ENCODE data around the gene PNKP. TPM values are rescaled to one million over a fixed set of nuclear protein-coding genes. Genes with fewer than 3 reads are reported as not detected.
A peak's percentile ranks its signal among the peaks of the same experiment; 100 is the strongest.

Gene PNKP
- total RNA-seq, 1 experiment from 2014 or later, result 146 TPM

DNA sequence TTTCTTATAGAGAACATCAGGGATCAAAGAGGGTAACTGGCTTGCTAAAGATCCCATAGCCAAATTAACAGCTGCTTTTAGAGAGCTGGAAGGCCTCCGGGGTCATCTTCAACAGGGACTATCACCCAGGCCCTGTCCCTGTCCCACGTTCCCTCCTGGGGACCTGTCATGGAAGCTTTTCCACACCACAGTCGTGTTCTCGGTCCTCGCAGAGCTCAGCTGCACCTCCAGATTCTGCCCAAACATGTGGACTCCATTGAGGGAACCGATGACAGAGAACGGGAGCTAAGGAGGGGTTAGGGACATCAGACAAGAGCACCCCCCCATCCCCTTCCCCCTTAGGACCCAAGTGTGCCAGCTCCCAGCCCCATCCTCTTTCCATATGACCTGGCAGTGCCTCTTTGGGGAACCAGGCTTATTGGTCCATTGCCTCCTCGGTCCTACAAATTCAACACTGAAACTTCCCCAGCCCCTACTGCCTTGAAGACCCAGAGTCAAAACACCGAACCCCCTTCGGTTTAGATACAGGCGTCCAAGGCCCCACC, 54.9 kb downstream of the PNKP start:
- Mint-ChIP-seq H3K27me3 (ENCODE audit: low read depth) (peaks cover 5% of the 10 kb centered on the region; the same call in 1 of the 2 replicates), H3K36me3 (peaks cover 7% of the 10 kb centered on the region; the same call in 1 of the 2 replicates), H3K9me3 (no peaks in the 10 kb centered on the region), H3K27ac (peak overlapping the region; percentile 98), H3K4me3 (peak overlapping the region; percentile 90), H3K4me1 (peaks cover 31% of the 10 kb centered on the region)
- CTCF ChIA-PET, result interaction anchor here (0.6 to 2.5 kb wide), 14 partner anchors 8 to 819 kb away, joined by 3 to 22 read pairs (median 6); partner anchors contain the start of genes AP2A1, PTOV1 and RUVBL2
- TF ChIP-seq ZNF423 (CRISPR knock-in tag; IDR thresholded peaks at IDR 0.05) (no peak), ZNF281 (CRISPR knock-in tag; IDR thresholded peaks at IDR 0.05) (no peak)
- ATAC-seq (no peak), DNase-seq (ENCODE audit: low spot score) (no peak)
- POLR2A ChIA-PET, result interaction anchor here (0.6 to 1.5 kb wide), 7 partner anchors 38 to 172 kb away, joined by 3 to 11 read pairs (median 6); partner anchors contain the start of genes PTOV1 and RRAS

- H3K27ac Mint-ChIP-seq, result no peak overlapping the region
- peaks cover 5% of the 10 kb centered on the region; the same call in 1 of the 2 replicates for H3K27me3 Mint-ChIP-seq (ENCODE audit: low read depth)
- peaks cover 7% of the 10 kb centered on the region for H3K36me3 Mint-ChIP-seq
- H3K9me3 Mint-ChIP-seq, result no peaks in the 10 kb centered on the region
- ChIA-PET POLR2A (interaction anchor here (1.1 kb wide), 1 partner anchor 13 kb away, joined by 4 read pairs; no protein-coding TSS in a partner anchor), CTCF (no interaction called here)
- H3K4me3 Mint-ChIP-seq, result peak overlapping the region; percentile 90
- ATAC-seq (no peak), DNase-seq (ENCODE audit: low spot score) (no peak)
- TF ChIP-seq NFATC4 (CRISPR knock-in tag; IDR thresholded peaks at IDR 0.05) (no peak), PRRX2 (CRISPR knock-in tag; IDR thresholded peaks at IDR 0.05) (no peak), MXD4 (CRISPR knock-in tag; IDR thresholded peaks at IDR 0.05; ENCODE audit: borderline replicate concordance) (no peak), SOX15 (CRISPR knock-in tag; IDR thresholded peaks at IDR 0.05) (no peak), ZNF671 (CRISPR knock-in tag; IDR thresholded peaks at IDR 0.05) (no peak), ZNF219 (CRISPR knock-in tag; IDR thresholded peaks at IDR 0.05; ENCODE audit: borderline replicate concordance) (no peak), TCF7 (CRISPR knock-in tag; IDR thresholded peaks at IDR 0.05; ENCODE audit: low read depth) (no peak), USF2 (CRISPR knock-in tag; IDR thresholded peaks at IDR 0.05) (no peak), NR3C1 (CRISPR knock-in tag; conservative IDR thresholded peaks at IDR 0.05; ENCODE audit: low read depth) (no peak), ARID4B (CRISPR knock-in tag; IDR thresholded peaks at IDR 0.05; ENCODE audit: borderline replicate concordance) (no peak), ZNF512 (CRISPR knock-in tag; IDR thresholded peaks at IDR 0.05; ENCODE audit: borderline replicate concordance) (no peak), ZNF396 (CRISPR knock-in tag; IDR thresholded peaks at IDR 0.05; ENCODE audit: borderline replicate concordance) (no peak), JAZF1 (CRISPR knock-in tag; IDR thresholded peaks at IDR 0.05) (no peak)
- TF ChIP-seq, protein P1, sequence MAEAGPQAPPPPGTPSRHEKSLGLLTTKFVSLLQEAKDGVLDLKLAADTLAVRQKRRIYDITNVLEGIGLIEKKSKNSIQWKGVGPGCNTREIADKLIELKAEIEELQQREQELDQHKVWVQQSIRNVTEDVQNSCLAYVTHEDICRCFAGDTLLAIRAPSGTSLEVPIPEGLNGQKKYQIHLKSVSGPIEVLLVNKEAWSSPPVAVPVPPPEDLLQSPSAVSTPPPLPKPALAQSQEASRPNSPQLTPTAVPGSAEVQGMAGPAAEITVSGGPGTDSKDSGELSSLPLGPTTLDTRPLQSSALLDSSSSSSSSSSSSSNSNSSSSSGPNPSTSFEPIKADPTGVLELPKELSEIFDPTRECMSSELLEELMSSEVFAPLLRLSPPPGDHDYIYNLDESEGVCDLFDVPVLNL (CRISPR knock-in tag; IDR thresholded peaks at IDR 0.05; ENCODE audit: borderline replicate concordance, low read depth), result no peak
- H3K4me1 Mint-ChIP-seq, result peaks cover 32% of the 10 kb centered on the region
These were observed 56.0 kb downstream of the PNKP start for GRCh38 chr19:49811328-49811727.
